ENCODE data around the gene PGLYRP1.

GRCh38 chr19:46015687-46016425 is 7.0 kb downstream of the PGLYRP1 start:
- TF ChIP-seq SMAD4 (CRISPR knock-in tag; IDR thresholded peaks at IDR 0.05) (no peak), ATF2 (CRISPR knock-in tag; IDR thresholded peaks at IDR 0.05; ENCODE audit: borderline replicate concordance, low read depth) (no peak)
- TF ChIP-seq, protein P1, sequence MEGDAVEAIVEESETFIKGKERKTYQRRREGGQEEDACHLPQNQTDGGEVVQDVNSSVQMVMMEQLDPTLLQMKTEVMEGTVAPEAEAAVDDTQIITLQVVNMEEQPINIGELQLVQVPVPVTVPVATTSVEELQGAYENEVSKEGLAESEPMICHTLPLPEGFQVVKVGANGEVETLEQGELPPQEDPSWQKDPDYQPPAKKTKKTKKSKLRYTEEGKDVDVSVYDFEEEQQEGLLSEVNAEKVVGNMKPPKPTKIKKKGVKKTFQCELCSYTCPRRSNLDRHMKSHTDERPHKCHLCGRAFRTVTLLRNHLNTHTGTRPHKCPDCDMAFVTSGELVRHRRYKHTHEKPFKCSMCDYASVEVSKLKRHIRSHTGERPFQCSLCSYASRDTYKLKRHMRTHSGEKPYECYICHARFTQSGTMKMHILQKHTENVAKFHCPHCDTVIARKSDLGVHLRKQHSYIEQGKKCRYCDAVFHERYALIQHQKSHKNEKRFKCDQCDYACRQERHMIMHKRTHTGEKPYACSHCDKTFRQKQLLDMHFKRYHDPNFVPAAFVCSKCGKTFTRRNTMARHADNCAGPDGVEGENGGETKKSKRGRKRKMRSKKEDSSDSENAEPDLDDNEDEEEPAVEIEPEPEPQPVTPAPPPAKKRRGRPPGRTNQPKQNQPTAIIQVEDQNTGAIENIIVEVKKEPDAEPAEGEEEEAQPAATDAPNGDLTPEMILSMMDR (IDR thresholded peaks at IDR 0.05) = no peak
- TF ChIP-seq, protein P2, sequence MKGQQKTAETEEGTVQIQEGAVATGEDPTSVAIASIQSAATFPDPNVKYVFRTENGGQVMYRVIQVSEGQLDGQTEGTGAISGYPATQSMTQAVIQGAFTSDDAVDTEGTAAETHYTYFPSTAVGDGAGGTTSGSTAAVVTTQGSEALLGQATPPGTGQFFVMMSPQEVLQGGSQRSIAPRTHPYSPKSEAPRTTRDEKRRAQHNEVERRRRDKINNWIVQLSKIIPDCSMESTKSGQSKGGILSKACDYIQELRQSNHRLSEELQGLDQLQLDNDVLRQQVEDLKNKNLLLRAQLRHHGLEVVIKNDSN (CRISPR knock-in tag; IDR thresholded peaks at IDR 0.05) = no peak
